ENCODE measurements around the gene DNASE2B. TPM values are rescaled to one million over a fixed set of nuclear protein-coding genes. Genes with fewer than 3 reads are reported as not detected.
A peak's percentile ranks its signal among the peaks of the same experiment; 100 is the strongest.
"Not testable (repeated sequence)": the region's sequence is repeated elsewhere in the genome, so short reads cannot be mapped to it uniquely, and the experiment has no call there.

DNASE2B gene
- total RNA-seq, 1 donor from 2014 or later, result not detected

DNA sequence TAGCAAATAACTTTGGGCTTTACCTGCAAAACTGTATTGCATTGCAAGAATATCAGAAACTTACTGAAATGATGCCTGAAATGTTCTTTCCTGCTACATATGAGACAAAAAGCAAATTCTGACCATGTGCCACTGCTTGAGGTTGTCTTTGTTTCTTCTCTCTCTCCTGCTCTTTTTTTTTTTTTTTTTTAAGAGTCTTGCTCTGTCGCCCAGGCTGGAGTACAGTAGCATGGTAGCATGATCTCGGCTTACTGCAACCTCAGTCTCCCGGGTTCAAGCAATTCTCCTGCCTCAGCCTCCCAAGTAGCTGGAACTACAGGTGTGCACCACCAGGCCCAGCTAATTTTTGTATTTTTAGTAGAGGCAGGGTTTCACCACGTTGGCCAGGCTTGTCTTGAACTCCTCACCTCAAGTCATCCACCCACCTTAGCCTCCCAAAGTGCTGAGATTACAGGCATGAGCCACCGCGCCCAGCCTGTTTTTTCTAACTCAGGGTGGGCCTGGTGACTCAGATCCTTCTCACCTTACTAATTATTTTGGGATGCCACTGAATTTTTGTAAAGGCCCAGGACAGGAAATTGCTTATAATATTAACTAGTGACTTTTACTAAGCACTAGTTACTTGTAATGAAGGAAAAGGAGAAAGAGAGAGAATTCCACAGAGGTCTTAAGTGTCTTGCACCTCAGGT, 35.9 kb downstream of the DNASE2B start:
- Mint-ChIP-seq H3K9me3 (ENCODE audit: low read depth) (peaks cover 7% of the 10 kb centered on the region), H3K36me3 (ENCODE audit: low read depth) (peaks cover 4% of the 10 kb centered on the region), H3K27me3 (ENCODE audit: low read depth) (no peaks in the 10 kb centered on the region), H3K4me3 (ENCODE audit: unreplicated experiment) (no peak overlapping the region), H3K27ac (ENCODE audit: unreplicated experiment) (no peak overlapping the region), H3K4me1 (ENCODE audit: low read depth) (peaks cover 7% of the 10 kb centered on the region)
- TF ChIP-seq CTCF (IDR thresholded peaks at IDR 0.05), result no peak
- DNase-seq (ENCODE audit: low spot score), result no peak

GRCh38 chr1:84434801-84435549, 36.7 kb downstream of the DNASE2B start:
- H3K4me1 Mint-ChIP-seq (ENCODE audit: low read depth), result peaks cover 7% of the 10 kb centered on the region
- no peaks in the 10 kb centered on the region for H3K36me3 Mint-ChIP-seq (ENCODE audit: low read depth)
- no peak for TF ChIP-seq CTCF (IDR thresholded peaks at IDR 0.05)
- H3K27ac Mint-ChIP-seq (ENCODE audit: unreplicated experiment), result no peak overlapping the region
- H3K9me3 Mint-ChIP-seq (ENCODE audit: low read depth), result peaks cover 2% of the 10 kb centered on the region
- peaks cover 2% of the 10 kb centered on the region for H3K27me3 Mint-ChIP-seq (ENCODE audit: low read depth)
- no peak overlapping the region for H3K4me3 Mint-ChIP-seq (ENCODE audit: unreplicated experiment)
- no peak for DNase-seq (ENCODE audit: low spot score)

DNA sequence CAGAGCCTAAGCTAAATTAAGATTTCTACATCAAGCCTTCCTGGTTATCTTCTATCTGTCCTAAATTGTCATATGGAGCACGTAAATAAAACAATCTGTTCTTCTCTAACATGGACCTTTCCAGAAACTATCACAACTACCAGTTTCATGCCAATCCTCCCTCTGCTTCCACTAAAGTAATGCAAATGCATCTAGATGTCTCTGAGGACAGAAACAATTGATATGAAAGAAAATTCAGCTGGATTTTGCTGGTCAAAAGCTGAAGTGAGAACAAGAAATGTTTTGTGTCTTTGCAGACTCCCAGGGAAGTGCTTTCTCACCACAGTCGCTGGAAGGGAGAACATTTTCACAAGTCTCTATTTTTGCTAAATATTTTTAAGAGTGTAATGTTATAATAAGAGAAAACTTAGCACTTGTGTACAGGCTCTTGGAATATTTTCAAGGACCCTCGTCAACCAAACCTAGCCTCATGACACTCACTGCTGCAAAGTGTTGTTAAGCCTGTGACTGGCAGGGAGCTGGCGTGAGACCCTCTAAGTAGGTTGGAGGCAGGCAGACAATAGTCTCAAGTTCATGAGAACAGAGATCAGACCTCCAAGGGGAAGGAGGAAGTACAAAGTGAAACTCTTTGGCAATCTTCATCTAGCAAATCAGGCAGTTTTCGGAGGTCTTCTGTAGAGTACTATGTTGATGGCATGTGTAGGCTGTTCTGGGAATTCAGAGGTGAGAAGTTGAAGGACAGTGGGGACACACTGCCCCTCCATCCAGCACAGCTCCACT, 38.8 kb downstream of the DNASE2B start:
- TF ChIP-seq CTCF (IDR thresholded peaks at IDR 0.05), result no peak
- peaks cover 7% of the 10 kb centered on the region for H3K4me1 Mint-ChIP-seq (ENCODE audit: low read depth)
- no peaks in the 10 kb centered on the region for H3K9me3 Mint-ChIP-seq (ENCODE audit: low read depth)
- no peak for DNase-seq (ENCODE audit: low spot score)
- no peak overlapping the region for H3K4me3 Mint-ChIP-seq (ENCODE audit: unreplicated experiment)
- peaks cover 2% of the 10 kb centered on the region for H3K27me3 Mint-ChIP-seq (ENCODE audit: low read depth)
- no peaks in the 10 kb centered on the region for H3K36me3 Mint-ChIP-seq (ENCODE audit: low read depth)
- no peak overlapping the region for H3K27ac Mint-ChIP-seq (ENCODE audit: unreplicated experiment)

DNA sequence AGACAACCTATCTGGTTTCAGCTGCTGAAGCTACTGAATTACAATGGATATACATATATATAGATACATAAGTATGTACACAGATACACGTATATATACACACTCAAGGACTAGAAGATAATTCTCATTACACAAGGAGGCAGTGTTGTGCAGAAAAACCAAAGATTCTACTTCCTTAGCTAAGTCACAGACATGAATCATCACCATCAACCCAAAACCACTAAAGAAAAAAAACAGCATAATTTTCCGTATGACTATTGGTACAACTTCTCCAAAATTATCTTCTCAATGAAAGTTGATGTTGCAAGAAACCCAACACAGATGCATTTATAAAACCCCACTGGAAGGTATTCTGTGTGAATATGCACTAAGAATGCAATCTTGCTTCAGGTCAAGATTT, 44.0 kb downstream of the DNASE2B start:
- H3K36me3 Mint-ChIP-seq (ENCODE audit: low read depth), result peaks cover 10% of the 10 kb centered on the region
- no peak overlapping the region for H3K27ac Mint-ChIP-seq (ENCODE audit: unreplicated experiment)
- no peak overlapping the region for H3K4me3 Mint-ChIP-seq (ENCODE audit: unreplicated experiment)
- peaks cover 15% of the 10 kb centered on the region for H3K9me3 Mint-ChIP-seq (ENCODE audit: low read depth)
- peak; percentile 87 for TF ChIP-seq CTCF (IDR thresholded peaks at IDR 0.05)
- H3K27me3 Mint-ChIP-seq (ENCODE audit: low read depth), result peaks cover 3% of the 10 kb centered on the region
- peaks cover 7% of the 10 kb centered on the region for H3K4me1 Mint-ChIP-seq (ENCODE audit: low read depth)
- no peak for DNase-seq (ENCODE audit: low spot score)

- not testable (repeated sequence) for H3K27ac Mint-ChIP-seq (ENCODE audit: unreplicated experiment); H3K36me3 Mint-ChIP-seq (ENCODE audit: low read depth); H3K4me1 Mint-ChIP-seq (ENCODE audit: low read depth); H3K27me3 Mint-ChIP-seq (ENCODE audit: low read depth); H3K4me3 Mint-ChIP-seq (ENCODE audit: unreplicated experiment); DNase-seq (ENCODE audit: low spot score)
- H3K9me3 Mint-ChIP-seq (ENCODE audit: low read depth), result peaks cover 15% of the 10 kb centered on the region
Measured at GRCh38 chr1:84442747-84443646, 44.7 kb downstream of the DNASE2B start.

- not testable (repeated sequence) for H3K4me3 Mint-ChIP-seq (ENCODE audit: unreplicated experiment); DNase-seq (ENCODE audit: low spot score); H3K36me3 Mint-ChIP-seq (ENCODE audit: low read depth); H3K4me1 Mint-ChIP-seq (ENCODE audit: low read depth); H3K27ac Mint-ChIP-seq (ENCODE audit: unreplicated experiment); H3K27me3 Mint-ChIP-seq (ENCODE audit: low read depth)
- peaks cover 19% of the 10 kb centered on the region for H3K9me3 Mint-ChIP-seq (ENCODE audit: low read depth)
Measured at GRCh38 chr1:84448704-84449103, 50.4 kb downstream of the DNASE2B start.

All from chondrocyte (in vitro differentiated cells).